Measurements from ENCODE around the gene ZNF385A.

GRCh38 chr12:54404061-54405004 is 19.8 kb upstream of the ZNF385A start:
- no peak for TF ChIP-seq YY1 (IDR thresholded peaks at IDR 0.05; ENCODE audit: insufficient read depth, insufficient read length)
- no peak for TF ChIP-seq ZNF274 (IDR thresholded peaks at IDR 0.05; ENCODE audit: low read depth, low read length)

Measured in NT2/D1 (cell line).